HEK293 (cell line): ENCODE results near the gene PTPN20.
"Not testable (repeated sequence)": the region's sequence is repeated elsewhere in the genome, so short reads cannot be mapped to it uniquely, and the experiment has no call there.

Source experiments
- CTCF ChIA-PET: fragments of 350-600 bp; formaldehyde crosslinking; extraction: SDS; loops from one replicate; lab custom pipeline; 2021; ENCODE audit warnings: antibody characterized with exemption; lab: Yijun Ruan, JAX
- POLR2A ChIA-PET: fragments of 300-600 bp; formaldehyde crosslinking; extraction: SDS; loops from one replicate; lab custom pipeline; 2020; ENCODE audit warnings: antibody characterized with exemption, inconsistent platforms; lab: Yijun Ruan, JAX
- H3K27ac ChIP-seq: fragments of 200-500 bp; sonication (Bioruptor generic); 2 replicates; pipeline ENCODE4 v1.5.1; 2014; ENCODE audit warnings: low read depth, low read length, control low read depth, inconsistent platforms; ENCODE audit errors: extremely low read depth
- H3K36me3 ChIP-seq, 2 experiments: fragments of 200-500 bp in 1 of 2; sonication (Bioruptor generic) in 1 of 2; 1 replicate in 1 of 2; 2 replicates in 1 of 2; pipeline ENCODE4 v1.5.1; 2014 to 2017; ENCODE audit warnings: inconsistent platforms in 2 of 2, low read length in 2 of 2; ENCODE audit not compliant: control insufficient read depth in 2 of 2, insufficient read depth in 1 of 2
- H3K4me1 ChIP-seq: fragments of 200-500 bp; sonication (Bioruptor generic); 2 replicates; pipeline ENCODE4 v1.5.1; 2014; ENCODE audit warnings: mild to moderate bottlenecking, low read length, inconsistent platforms; ENCODE audit not compliant: control insufficient read depth, insufficient read depth
- H3K4me3 ChIP-seq: 2 replicates; pipeline ENCODE4 v1.5.1; 2011; ENCODE audit warnings: low read depth, mild to moderate bottlenecking, control low read depth, low read length, moderate library complexity
- H3K9me3 ChIP-seq: fragments of 200-500 bp; sonication (Bioruptor generic); 2 replicates; pipeline ENCODE4 v1.5.1; 2014; ENCODE audit warnings: low read depth, low read length, inconsistent platforms; ENCODE audit not compliant: control insufficient read depth, insufficient read depth
- OVOL3 ChIP-seq: fragments of 450-650 bp; formaldehyde crosslinking; IDR thresholded peaks from 2 replicates; pipeline ENCODE4 v1.5.1; 2016; ENCODE audit warnings: missing biosample characterization, missing genetic modification characterization
- PRDM1 ChIP-seq: fragments of 450-650 bp; formaldehyde crosslinking; IDR thresholded peaks from 2 replicates; pipeline ENCODE4; 2016; ENCODE audit warnings: missing biosample characterization, missing genetic modification characterization
- ZNF132 ChIP-seq: fragments of 450-650 bp; formaldehyde crosslinking; IDR thresholded peaks from 2 replicates; pipeline ENCODE4 v1.5.1; 2017; ENCODE audit warnings: missing biosample characterization, missing genetic modification characterization, borderline replicate concordance
- ZNF266 ChIP-seq: fragments of 450-650 bp; formaldehyde crosslinking; IDR thresholded peaks from 2 replicates; pipeline ENCODE4 v1.5.1; 2016; ENCODE audit warnings: missing biosample characterization, missing genetic modification characterization, low read depth
- ZNF324 ChIP-seq: fragments of 450-650 bp; formaldehyde crosslinking; IDR thresholded peaks from 2 replicates; pipeline ENCODE4 v1.5.1; 2016; ENCODE audit warnings: missing biosample characterization, missing genetic modification characterization
- ZSCAN23 ChIP-seq: fragments of 450-650 bp; formaldehyde crosslinking; IDR thresholded peaks from 2 replicates; pipeline ENCODE4 v1.5.1; 2016; ENCODE audit warnings: missing biosample characterization, missing genetic modification characterization
- TF ChIP-seq, protein P1 (sequence below): sonication (generic); formaldehyde crosslinking; IDR thresholded peaks from 2 replicates; pipeline ENCODE4 v1.8.1; 2022; ENCODE audit warnings: mild to moderate bottlenecking, moderate library complexity, missing genetic modification reagents
- TF ChIP-seq, protein P2 (sequence below): fragments of 450-650 bp; formaldehyde crosslinking; IDR thresholded peaks from 2 replicates; pipeline ENCODE4 v1.5.1; 2016; ENCODE audit warnings: missing biosample characterization, missing genetic modification characterization, low read depth
- TF ChIP-seq, protein P3 (sequence below): fragments of 450-650 bp; IDR thresholded peaks from 2 replicates; pipeline ENCODE4 v1.5.1; 2018; ENCODE audit warnings: missing biosample characterization, missing genetic modification characterization

PTPN20 gene

DNA sequence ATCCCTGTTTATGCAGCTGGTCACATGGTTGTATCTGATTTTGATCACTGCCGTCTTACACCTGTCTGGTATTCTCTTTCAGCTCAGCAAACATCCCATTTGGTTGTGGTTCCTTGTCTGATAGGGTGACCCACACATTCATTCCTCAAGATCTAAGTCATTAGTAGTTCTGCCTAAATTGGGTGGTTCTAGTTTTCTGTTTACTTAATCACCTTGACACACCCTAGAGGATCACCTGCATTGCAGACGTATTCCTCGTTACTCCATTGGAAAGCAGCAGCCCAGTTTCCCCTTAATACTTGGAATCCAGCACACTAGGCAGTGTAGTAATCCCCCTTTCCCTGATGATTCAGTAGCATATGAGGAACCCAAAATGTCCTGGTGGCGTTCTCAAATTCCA, 41.3 kb downstream of the PTPN20 start:
- POLR2A ChIA-PET, CTCF ChIA-PET, H3K27ac ChIP-seq, H3K9me3 ChIP-seq, H3K4me3 ChIP-seq, H3K36me3 ChIP-seq, H3K4me1 ChIP-seq: not testable (repeated sequence)

DNA sequence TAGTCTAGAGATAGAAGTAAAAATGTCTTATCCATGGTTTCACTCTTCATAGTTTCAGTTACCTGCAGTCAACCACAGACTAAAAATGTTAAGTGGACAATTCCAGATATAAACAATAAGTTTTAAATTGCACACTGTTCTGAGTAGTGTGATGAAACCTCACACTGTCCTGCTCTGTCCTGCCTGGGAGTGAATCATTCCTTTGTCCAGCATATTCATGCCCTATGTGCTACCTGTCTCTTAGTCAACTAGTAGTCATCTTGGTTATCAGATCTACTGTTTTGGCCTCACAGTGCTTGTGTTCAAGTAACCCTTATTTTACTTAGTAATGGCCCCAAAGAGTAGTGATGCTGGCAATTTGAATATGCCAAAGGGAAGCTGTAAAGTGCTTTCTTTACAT, 49.5 kb downstream of the PTPN20 start:
- H3K4me3 ChIP-seq, CTCF ChIA-PET, POLR2A ChIA-PET: not testable (repeated sequence)

DNA sequence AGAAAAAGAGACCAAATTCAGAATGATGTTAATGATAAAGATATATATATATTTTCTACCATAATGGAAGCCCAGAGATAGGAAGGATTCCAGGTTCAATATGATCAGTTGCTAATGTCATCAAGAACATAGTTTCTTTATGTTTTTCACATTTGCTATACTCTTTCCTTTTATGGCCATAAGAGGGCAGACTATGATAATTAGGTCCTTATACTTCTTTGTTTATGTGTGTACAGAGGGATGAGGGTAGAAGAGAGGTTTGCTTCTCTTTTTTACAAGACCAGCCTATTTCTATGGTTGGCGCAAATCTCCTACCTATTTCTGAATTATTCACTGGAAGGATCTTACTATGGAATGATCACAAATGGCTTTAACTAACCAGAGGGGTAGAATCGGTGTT, 52.1 kb downstream of the PTPN20 start:
- H3K4me1 ChIP-seq, H3K36me3 ChIP-seq, POLR2A ChIA-PET, H3K4me3 ChIP-seq, CTCF ChIA-PET, H3K9me3 ChIP-seq, H3K27ac ChIP-seq: not testable (repeated sequence)

More for the DNA sequence above, 49.5 kb downstream of the PTPN20 start:
- H3K27ac ChIP-seq, H3K36me3 ChIP-seq, H3K4me1 ChIP-seq, H3K9me3 ChIP-seq: not testable (repeated sequence)

DNA sequence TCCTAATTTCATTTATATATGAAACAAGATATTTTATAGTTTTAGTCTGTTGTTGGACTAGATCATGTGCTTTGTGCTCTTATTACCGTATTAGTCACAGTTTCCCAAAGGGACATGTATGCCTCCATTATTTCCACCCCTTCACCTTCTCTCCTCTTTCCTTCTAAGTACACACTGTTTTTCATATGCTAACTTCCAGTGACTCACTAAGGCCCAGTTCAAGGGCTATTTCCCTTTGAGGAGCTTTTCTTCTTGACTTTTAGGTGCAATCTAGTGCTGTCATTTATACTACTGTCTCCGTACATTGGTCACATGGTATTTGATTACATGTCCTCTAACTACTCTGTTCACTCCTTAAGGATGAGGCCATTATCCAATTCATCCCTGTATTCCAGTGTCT, 55.8 kb downstream of the PTPN20 start:
- H3K4me1 ChIP-seq, POLR2A ChIA-PET, H3K4me3 ChIP-seq, CTCF ChIA-PET, H3K9me3 ChIP-seq, H3K36me3 ChIP-seq, H3K27ac ChIP-seq: not testable (repeated sequence)

DNA sequence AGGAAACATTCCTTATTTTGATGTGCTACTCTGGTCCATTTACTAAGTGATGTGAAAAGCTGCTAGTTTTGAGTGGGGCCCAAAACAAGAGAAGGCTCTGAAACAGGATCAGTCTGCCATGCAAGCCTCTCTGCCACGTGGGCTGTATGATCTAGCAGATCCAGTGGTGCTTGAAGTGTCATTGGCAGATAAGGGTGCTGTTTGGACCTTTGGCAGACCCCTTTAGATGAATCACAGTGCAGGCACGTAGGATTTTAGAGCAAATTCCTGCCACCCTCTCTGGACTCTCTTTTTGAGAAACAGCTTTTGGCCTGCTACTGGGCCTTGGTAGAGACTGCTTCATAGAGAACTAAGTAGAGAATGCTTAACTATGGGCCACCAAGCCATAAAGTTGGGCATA, 69.0 kb downstream of the PTPN20 start:
- H3K36me3 ChIP-seq, POLR2A ChIA-PET, H3K4me3 ChIP-seq, CTCF ChIA-PET, H3K4me1 ChIP-seq, H3K9me3 ChIP-seq, H3K27ac ChIP-seq: not testable (repeated sequence)

DNA sequence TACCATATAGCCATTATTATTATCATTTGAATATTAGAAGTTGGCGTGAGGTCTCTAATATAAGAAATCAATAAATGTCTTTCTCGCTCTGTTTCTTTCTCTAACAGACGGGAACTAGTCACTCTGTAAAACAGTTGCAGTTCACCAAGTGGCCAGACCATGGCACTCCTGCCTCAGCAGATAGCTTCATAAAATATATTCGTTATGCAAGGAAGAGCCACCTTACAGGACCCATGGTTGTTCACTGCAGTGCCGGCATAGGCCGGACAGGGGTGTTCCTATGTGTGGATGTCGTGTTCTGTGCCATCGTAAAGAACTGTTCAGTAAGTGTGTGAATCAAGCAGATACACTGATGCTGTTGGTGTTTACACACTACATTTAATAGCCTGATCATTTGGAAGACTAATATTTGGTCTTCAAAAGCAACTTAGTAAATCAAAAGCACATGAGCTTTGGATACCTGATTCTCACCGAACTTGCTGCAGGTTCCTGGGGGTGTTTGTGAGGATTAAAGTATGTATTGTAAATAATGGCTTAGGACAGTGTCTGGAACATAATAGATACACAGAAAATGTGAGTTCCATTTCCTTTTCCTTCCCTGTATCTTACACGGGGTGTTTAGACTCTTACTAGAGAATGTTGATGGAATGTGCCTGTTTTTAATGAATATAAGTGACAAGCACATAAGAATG, 76.2 kb downstream of the PTPN20 start:
- H3K4me3 ChIP-seq, H3K9me3 ChIP-seq, H3K4me1 ChIP-seq, H3K27ac ChIP-seq, CTCF ChIA-PET, POLR2A ChIA-PET, H3K36me3 ChIP-seq: not testable (repeated sequence)

DNA sequence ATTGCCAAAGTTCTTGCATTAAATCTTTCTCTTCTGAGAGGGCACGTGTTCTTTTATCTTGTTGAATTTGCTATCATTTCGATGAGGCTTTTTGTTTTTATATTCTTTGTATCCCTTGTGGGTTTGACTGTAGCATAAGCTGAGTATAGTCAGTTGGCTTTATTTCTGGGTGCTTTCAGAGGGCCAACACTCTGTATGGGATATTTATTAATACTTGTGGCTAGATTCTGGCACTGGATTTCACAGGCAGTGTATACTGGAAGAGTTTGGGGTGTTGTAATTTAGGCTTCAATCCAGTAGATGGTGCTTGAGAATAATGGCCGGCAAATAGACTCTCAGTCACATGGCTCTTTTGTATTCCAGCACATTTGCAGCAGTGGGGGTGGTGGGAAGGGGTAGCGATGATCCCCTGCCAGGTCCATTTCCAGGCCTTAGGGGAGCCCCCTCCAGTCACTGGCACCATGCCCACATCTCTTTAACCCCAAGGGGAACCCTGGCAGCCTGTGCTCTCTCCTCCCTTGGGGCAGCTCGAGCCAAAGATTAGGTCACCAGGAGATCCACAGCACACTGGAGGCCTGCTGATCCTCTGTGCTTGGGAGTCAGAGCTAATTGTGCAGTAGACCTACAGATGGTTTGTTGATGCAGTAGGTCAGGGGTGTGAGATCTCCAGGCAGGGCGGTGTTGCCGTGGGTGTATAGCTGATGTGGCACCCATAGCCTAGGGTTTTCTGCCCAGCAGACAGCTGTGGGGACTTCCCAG, 81.8 kb downstream of the PTPN20 start:
- no peak overlapping the region for H3K4me3 ChIP-seq
- no peaks in the 10 kb centered on the region for H3K4me1 ChIP-seq
- ChIA-PET CTCF (interaction anchor here (0.7 to 5.2 kb wide), 10 partner anchors 9 to 402 kb away, joined by 3 to 38 read pairs (median 5); no protein-coding TSS in a partner anchor), POLR2A (no interaction called here)
- no peaks in the 10 kb centered on the region for H3K36me3 ChIP-seq
- no peaks in the 10 kb centered on the region for H3K9me3 ChIP-seq
- H3K27ac ChIP-seq, result no peak overlapping the region
- TF ChIP-seq ZNF324 (no peak), ZSCAN23 (tag by site-specific recombination) (no peak), ZNF132 (tag by site-specific recombination) (no peak), PRDM1 (tag by site-specific recombination) (no peak), OVOL3 (tag by site-specific recombination) (no peak), ZNF266 (tag by site-specific recombination) (no peak)
- TF ChIP-seq, protein P1, sequence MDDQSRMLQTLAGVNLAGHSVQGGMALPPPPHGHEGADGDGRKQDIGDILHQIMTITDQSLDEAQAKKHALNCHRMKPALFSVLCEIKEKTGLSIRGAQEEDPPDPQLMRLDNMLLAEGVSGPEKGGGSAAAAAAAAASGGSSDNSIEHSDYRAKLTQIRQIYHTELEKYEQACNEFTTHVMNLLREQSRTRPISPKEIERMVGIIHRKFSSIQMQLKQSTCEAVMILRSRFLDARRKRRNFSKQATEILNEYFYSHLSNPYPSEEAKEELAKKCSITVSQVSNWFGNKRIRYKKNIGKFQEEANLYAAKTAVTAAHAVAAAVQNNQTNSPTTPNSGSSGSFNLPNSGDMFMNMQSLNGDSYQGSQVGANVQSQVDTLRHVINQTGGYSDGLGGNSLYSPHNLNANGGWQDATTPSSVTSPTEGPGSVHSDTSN, result no peak
- TF ChIP-seq, protein P2, sequence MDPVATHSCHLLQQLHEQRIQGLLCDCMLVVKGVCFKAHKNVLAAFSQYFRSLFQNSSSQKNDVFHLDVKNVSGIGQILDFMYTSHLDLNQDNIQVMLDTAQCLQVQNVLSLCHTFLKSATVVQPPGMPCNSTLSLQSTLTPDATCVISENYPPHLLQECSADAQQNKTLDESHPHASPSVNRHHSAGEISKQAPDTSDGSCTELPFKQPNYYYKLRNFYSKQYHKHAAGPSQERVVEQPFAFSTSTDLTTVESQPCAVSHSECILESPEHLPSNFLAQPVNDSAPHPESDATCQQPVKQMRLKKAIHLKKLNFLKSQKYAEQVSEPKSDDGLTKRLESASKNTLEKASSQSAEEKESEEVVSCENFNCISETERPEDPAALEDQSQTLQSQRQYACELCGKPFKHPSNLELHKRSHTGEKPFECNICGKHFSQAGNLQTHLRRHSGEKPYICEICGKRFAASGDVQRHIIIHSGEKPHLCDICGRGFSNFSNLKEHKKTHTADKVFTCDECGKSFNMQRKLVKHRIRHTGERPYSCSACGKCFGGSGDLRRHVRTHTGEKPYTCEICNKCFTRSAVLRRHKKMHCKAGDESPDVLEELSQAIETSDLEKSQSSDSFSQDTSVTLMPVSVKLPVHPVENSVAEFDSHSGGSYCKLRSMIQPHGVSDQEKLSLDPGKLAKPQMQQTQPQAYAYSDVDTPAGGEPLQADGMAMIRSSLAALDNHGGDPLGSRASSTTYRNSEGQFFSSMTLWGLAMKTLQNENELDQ, result no peak
- TF ChIP-seq, protein P3, sequence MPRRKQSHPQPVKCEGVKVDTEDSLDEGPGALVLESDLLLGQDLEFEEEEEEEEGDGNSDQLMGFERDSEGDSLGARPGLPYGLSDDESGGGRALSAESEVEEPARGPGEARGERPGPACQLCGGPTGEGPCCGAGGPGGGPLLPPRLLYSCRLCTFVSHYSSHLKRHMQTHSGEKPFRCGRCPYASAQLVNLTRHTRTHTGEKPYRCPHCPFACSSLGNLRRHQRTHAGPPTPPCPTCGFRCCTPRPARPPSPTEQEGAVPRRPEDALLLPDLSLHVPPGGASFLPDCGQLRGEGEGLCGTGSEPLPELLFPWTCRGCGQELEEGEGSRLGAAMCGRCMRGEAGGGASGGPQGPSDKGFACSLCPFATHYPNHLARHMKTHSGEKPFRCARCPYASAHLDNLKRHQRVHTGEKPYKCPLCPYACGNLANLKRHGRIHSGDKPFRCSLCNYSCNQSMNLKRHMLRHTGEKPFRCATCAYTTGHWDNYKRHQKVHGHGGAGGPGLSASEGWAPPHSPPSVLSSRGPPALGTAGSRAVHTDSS, result no peak
